Ovary (tissue), 3 donors: ENCODE data around the gene NFIB.

Experiments used
- POLR2A ChIP-seq: fragments of 450-650 bp; IDR thresholded peaks from one replicate; pipeline ENCODE4 v1.6.1; 2017; ENCODE audit warnings: antibody characterized with exemption, mild to moderate bottlenecking, moderate library complexity
- TF ChIP-seq, protein P1 (sequence below), 3 donors: fragments of 450-650 bp in 2 of 3; fragments of 200-600 bp in 1 of 3; IDR thresholded peaks; one replicate each; pipeline versions ENCODE4 v1.5.1 to v1.8.0; 2016 to 2022; ENCODE audit warnings: antibody characterized with exemption in 3 of 3, mild to moderate bottlenecking in 1 of 3
- donor health status: DM: no; HTN: no; CAD: no.

DNA sequence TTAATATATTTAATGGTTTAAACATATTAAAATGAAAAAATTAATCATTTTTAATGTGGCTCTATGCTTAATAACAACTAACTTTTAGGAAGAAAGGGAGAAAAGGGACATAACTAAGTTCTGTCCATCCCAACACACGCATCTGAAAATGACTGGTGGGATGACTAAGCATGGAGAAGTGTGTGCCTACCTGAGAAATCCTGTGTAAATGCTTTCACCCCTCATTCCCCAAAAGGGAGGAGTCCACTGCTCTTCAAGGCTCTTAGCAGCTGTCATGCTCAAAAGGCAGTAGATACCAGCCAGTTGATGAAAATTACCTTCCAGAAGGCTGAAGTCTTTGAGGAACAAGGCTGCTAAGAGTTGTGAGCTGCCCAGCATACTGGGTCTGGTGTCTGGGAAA is 130.9 kb downstream of the NFIB start:
- TF ChIP-seq POLR2A, result no peak
- TF ChIP-seq, protein P1, sequence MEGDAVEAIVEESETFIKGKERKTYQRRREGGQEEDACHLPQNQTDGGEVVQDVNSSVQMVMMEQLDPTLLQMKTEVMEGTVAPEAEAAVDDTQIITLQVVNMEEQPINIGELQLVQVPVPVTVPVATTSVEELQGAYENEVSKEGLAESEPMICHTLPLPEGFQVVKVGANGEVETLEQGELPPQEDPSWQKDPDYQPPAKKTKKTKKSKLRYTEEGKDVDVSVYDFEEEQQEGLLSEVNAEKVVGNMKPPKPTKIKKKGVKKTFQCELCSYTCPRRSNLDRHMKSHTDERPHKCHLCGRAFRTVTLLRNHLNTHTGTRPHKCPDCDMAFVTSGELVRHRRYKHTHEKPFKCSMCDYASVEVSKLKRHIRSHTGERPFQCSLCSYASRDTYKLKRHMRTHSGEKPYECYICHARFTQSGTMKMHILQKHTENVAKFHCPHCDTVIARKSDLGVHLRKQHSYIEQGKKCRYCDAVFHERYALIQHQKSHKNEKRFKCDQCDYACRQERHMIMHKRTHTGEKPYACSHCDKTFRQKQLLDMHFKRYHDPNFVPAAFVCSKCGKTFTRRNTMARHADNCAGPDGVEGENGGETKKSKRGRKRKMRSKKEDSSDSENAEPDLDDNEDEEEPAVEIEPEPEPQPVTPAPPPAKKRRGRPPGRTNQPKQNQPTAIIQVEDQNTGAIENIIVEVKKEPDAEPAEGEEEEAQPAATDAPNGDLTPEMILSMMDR (IDR thresholded peaks at IDR 0.05), result no peak
